SH-SY5Y (cell line): ENCODE measurements around the gene CMBL.

Experiments
- GATA2 ChIP-seq: IDR thresholded peaks from 2 replicates; pipeline ENCODE4 v1.6.1; 2011; ENCODE audit warnings: mild to moderate bottlenecking, low read depth, low read length
- GATA3 ChIP-seq: IDR thresholded peaks from 2 replicates; pipeline ENCODE4 v1.6.1; 2011; ENCODE audit warnings: low read depth, mild to moderate bottlenecking, low read length, moderate library complexity

DNA sequence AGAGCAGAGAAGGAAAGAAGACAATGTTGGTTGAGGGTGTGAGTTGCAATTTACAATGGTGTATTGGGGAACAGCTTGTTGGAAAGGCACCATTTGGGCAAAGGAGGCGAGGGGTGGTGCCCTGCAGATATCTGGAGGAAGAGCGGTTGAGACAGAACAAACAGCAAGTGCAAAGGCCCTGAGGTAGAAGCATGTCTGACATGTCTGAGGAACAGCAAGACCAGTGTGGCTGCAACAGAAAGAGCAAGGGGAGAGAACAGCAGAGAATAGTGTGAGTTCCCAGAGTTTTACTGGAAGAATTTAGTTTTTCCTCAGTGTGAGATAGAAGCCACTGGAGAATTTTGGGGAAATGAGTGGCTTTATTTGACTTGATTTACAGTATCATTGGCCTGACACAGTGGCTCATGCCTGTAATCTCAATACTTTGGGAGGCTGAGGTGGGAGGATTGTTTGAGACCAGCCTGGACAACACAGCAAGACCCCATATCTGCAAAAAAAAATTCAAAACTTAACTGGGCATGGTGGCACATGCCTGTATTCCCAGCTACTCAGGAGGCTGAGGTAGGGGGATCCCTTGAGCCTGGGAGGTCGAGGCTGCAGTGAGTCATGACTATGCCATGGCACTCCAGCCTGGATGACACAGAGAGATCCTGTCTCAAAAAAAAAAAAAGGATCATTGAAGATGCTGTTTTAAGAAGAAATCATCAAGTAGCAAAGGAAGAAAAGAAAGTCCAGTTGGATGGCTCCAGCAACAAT lies 13.6 kb downstream of the CMBL start:
- TF ChIP-seq GATA2 (no peak), GATA3 (no peak)
